NCI-H2081 (cell line): ENCODE measurements around the gene RAI14.

ENCODE experiments used
- DNase-seq, 2 experiments: peaks; one replicate each; lab custom pipeline; 2025; lab: John Stamatoyannopoulos, UW

Gene RAI14

GRCh38 chr5:34656001-34656699, at the start of gene RAI14:
TSS of gene RAI14 (plus strand) at chr5:34656328. CDS start at chr5:34686920, 30,592 bp downstream.
- peak; percentile 82 to 86 for DNase-seq

GRCh38 chr5:34608368-34608767, 47.8 kb upstream of the RAI14 start:
- DNase-seq = no peak

GRCh38 chr5:34608859-34609648, 47.1 kb upstream of the RAI14 start:
- DNase-seq = no peak

- no peak for DNase-seq
Measured at GRCh38 chr5:34609951-34610441, 46.1 kb upstream of the RAI14 start.

- DNase-seq = no peak
Measured at GRCh38 chr5:34610546-34610945, 45.6 kb upstream of the RAI14 start.

GRCh38 chr5:34611464-34612415, 44.4 kb upstream of the RAI14 start:
- no peak for DNase-seq

GRCh38 chr5:34616651-34617050, 39.5 kb upstream of the RAI14 start:
- peak in 1 of 2 experiments; percentile 20 for DNase-seq

GRCh38 chr5:34618371-34619065, 37.6 kb upstream of the RAI14 start:
- no peak for DNase-seq

GRCh38 chr5:34620185-34620584, 35.9 kb upstream of the RAI14 start:
- no peak for DNase-seq

- DNase-seq = no peak
Measured at GRCh38 chr5:34621277-34622097, 34.6 kb upstream of the RAI14 start.

- DNase-seq = no peak
Measured at GRCh38 chr5:34622098-34622400, 34.1 kb upstream of the RAI14 start.

GRCh38 chr5:34624691-34625090, 31.4 kb upstream of the RAI14 start:
- no peak for DNase-seq

GRCh38 chr5:34625246-34625645, 30.9 kb upstream of the RAI14 start:
- no peak for DNase-seq

GRCh38 chr5:34626036-34626435, 30.1 kb upstream of the RAI14 start:
- no peak for DNase-seq

GRCh38 chr5:34626751-34627150, 29.4 kb upstream of the RAI14 start:
- no peak for DNase-seq

- no peak for DNase-seq
Measured at GRCh38 chr5:34627794-34628193, 28.3 kb upstream of the RAI14 start.

GRCh38 chr5:34628373-34628772, 27.8 kb upstream of the RAI14 start:
- DNase-seq = no peak

- no peak for DNase-seq
Measured at GRCh38 chr5:34630596-34630995, 25.5 kb upstream of the RAI14 start.

- no peak for DNase-seq
Measured at GRCh38 chr5:34632807-34633422, 23.2 kb upstream of the RAI14 start.
